Naive thymus-derived CD4-positive, alpha-beta T cell (primary cell): Measurements from ENCODE around the gene ELAC2. TPM values are rescaled to one million over a fixed set of nuclear protein-coding genes. Genes with fewer than 3 reads are reported as not detected.

Source experiments
- ATAC-seq: fragments of 150-1000 bp; cut with Tn5 transposase; 2 replicates; pipeline ENCODE4 v1.10.0; 2021; ENCODE audit warnings: mild to moderate bottlenecking, moderate library complexity
- CTCF ChIA-PET: fragments of 350-600 bp; sonication (Branson Sonifier 250); formaldehyde crosslinking; loops from one replicate; lab custom pipeline; 2021; ENCODE audit warnings: antibody characterized with exemption; lab: Charles Lee
- POLR2A ChIA-PET: fragments of 350-600 bp; sonication (Branson Sonifier 250); formaldehyde crosslinking; loops from one replicate; lab custom pipeline; 2021; ENCODE audit warnings: antibody characterized with exemption, inconsistent platforms; lab: Charles Lee
- DNase-seq, 9 donors: peaks; one replicate each; pipeline versions ENCODE4 v3.0.0 to v3.0.0-alpha.2; 2020 to 2022; ENCODE audit warnings: mixed read lengths in 1 of 9
- H3K27ac ChIP-seq: one replicate; pipeline ENCODE4 v1.7.0; 2013; ENCODE audit warnings: mild to moderate bottlenecking, low read depth, low read length, moderate library complexity
- H3K27me3 ChIP-seq, 2 donors: one replicate each; pipeline ENCODE4 v1.7.0; 2013; ENCODE audit warnings: low read length in 2 of 2, mild to moderate bottlenecking in 2 of 2, moderate library complexity in 2 of 2; ENCODE audit not compliant: control insufficient read depth in 2 of 2, insufficient read depth in 2 of 2
- H3K36me3 ChIP-seq, 3 experiments: 1 replicate in 2 of 3; 2 replicates in 1 of 3; pipeline ENCODE4 v1.7.0; 2013; ENCODE audit warnings: low read length in 3 of 3, mild to moderate bottlenecking in 3 of 3, moderate library complexity in 1 of 3; ENCODE audit not compliant: insufficient read depth in 3 of 3, control insufficient read depth in 2 of 3
- H3K4me1 ChIP-seq, 2 donors: one replicate each; pipeline ENCODE4 v1.7.0; 2013; ENCODE audit warnings: low read length in 2 of 2, mild to moderate bottlenecking in 2 of 2, moderate library complexity in 1 of 2; ENCODE audit not compliant: control insufficient read depth in 2 of 2, insufficient read depth in 2 of 2
- H3K4me3 ChIP-seq: 2 replicates; pipeline ENCODE4 v1.7.0; 2013; ENCODE audit warnings: mild to moderate bottlenecking, low read length
- H3K9me3 ChIP-seq, 3 experiments: 1 replicate in 2 of 3; 2 replicates in 1 of 3; pipeline ENCODE4 v1.7.0; 2013; ENCODE audit warnings: low read length in 3 of 3; ENCODE audit not compliant: control insufficient read depth in 2 of 3
- H3K27ac Mint-ChIP-seq, 9 donors: one replicate each; pipeline ENCODE4 v1.8.0; 2020 to 2022; ENCODE audit warnings: mixed read lengths in 9 of 9, mild to moderate bottlenecking in 8 of 9, moderate library complexity in 5 of 9, inconsistent platforms in 2 of 9
- H3K27me3 Mint-ChIP-seq, 5 donors: one replicate each; pipeline ENCODE4 v1.8.0; 2021 to 2022; ENCODE audit warnings: mixed read lengths in 5 of 5, mild to moderate bottlenecking in 1 of 5
- H3K36me3 Mint-ChIP-seq, 5 donors: one replicate each; pipeline ENCODE4 v1.8.0; 2020 to 2022; ENCODE audit warnings: mixed read lengths in 5 of 5, mild to moderate bottlenecking in 3 of 5, inconsistent platforms in 1 of 5
- H3K4me1 Mint-ChIP-seq, 7 donors: one replicate each; pipeline ENCODE4 v1.8.0; 2020 to 2022; ENCODE audit warnings: mixed read lengths in 7 of 7, mild to moderate bottlenecking in 3 of 7, inconsistent platforms in 1 of 7
- H3K4me3 Mint-ChIP-seq, 10 donors: one replicate each; pipeline ENCODE4 v1.8.0; 2020 to 2022; ENCODE audit warnings: mild to moderate bottlenecking in 10 of 10, mixed read lengths in 10 of 10, moderate library complexity in 6 of 10, inconsistent platforms in 2 of 10
- H3K9me3 Mint-ChIP-seq, 11 donors: one replicate each; pipeline ENCODE4 v1.8.0; 2020 to 2022; ENCODE audit warnings: mixed read lengths in 11 of 11, mild to moderate bottlenecking in 4 of 11, inconsistent platforms in 1 of 11, moderate library complexity in 1 of 11
- intact Hi-C, 2 donors: fragments of 100-400 bp; cut with micrococcal nuclease; formaldehyde crosslinking; loops; one replicate each; pipeline ENCODE4 v1.15.1; 2023
- polyA plus RNA-seq, 2 donors: library from polyadenylated mRNA; unstranded; fragments of 300-500 nt; fragmentation: Illumina TruSeq; gene quantifications; one replicate each; pipeline ENCODE4 v1.2.3, GENCODE V29; 2021
- total RNA-seq, 6 experiments: library from RNA in 5 of 6; stranded (reverse) in 5 of 6; gene quantifications; 1 replicate in 5 of 6; 2 replicates in 1 of 6; pipeline ENCODE4 v1.2.3 and lab custom pipeline; 2021 to 2026

The ELAC2 gene
- total and polyA plus RNA-seq, 7 experiments from 2014 or later: 43.4 to 79.3 (median 75.3) TPM

DNA sequence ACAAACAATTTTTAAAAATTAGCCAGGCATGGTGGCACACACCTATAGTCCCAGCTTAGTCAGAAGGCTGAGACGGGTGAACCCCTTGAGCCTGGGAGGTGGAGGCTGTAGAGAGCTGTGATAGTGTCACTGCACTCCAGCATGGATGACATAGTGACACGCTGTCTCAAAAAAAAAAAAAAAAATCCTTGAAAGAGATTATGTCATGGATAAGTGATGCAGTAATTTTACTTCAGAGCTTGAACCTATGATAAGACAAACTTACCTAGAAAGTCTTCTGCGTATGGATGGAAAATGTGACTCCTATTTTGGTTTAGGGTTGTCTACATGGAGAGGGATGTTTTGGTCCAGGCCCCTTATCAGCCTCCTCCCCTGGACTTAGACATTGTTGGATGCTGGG, 51.8 kb downstream of the ELAC2 start:
- Histone ChIP-seq H3K9me3 (no peaks in the 10 kb centered on the region), H3K4me1 (no peaks in the 10 kb centered on the region), H3K36me3 (no peaks in the 10 kb centered on the region), H3K27me3 (no peaks in the 10 kb centered on the region), H3K27ac (no peak overlapping the region), H3K4me3 (no peak overlapping the region)
- intact Hi-C loops: no loop called here
- Mint-ChIP-seq H3K36me3 (no peaks in the 10 kb centered on the region), H3K9me3 (peaks cover 0 to 1% (median 0%) of the 10 kb centered on the region in 11 donors), H3K4me3 (no peak overlapping the region), H3K4me1 (peaks cover 0 to 2% (median 0%) of the 10 kb centered on the region in 7 donors), H3K27ac (no peak overlapping the region), H3K27me3 (peaks cover 3 to 17% (median 13%) of the 10 kb centered on the region in 5 donors)
- ChIA-PET POLR2A (no interaction called here), CTCF (interaction anchor here (0.7 kb wide), 1 partner anchor 1192 kb away, joined by 5 read pairs; no protein-coding TSS in a partner anchor)
- no peak for ATAC-seq
- no peak for DNase-seq

- intact Hi-C loops: no loop called here
- peaks cover 0 to 2% (median 0%) of the 10 kb centered on the region in 7 donors for H3K4me1 Mint-ChIP-seq
- no peaks in the 10 kb centered on the region for H3K36me3 ChIP-seq
- H3K36me3 Mint-ChIP-seq: no peaks in the 10 kb centered on the region
- no peak overlapping the region for H3K27ac Mint-ChIP-seq
- DNase-seq (no peak), ATAC-seq (no peak)
- peaks cover 0 to 16% (median 7%) of the 10 kb centered on the region in 5 donors for H3K27me3 Mint-ChIP-seq
- H3K27ac ChIP-seq: no peak overlapping the region
- H3K27me3 ChIP-seq: no peaks in the 10 kb centered on the region
- POLR2A ChIA-PET: no interaction called here
- H3K9me3 ChIP-seq: no peaks in the 10 kb centered on the region
- H3K9me3 Mint-ChIP-seq: peaks cover 0 to 1% (median 0%) of the 10 kb centered on the region in 11 donors
- no peak overlapping the region for H3K4me3 Mint-ChIP-seq
- no peak overlapping the region for H3K4me3 ChIP-seq
- H3K4me1 ChIP-seq: no peaks in the 10 kb centered on the region
- CTCF ChIA-PET: no interaction called here
Measured at GRCh38 chr17:12964840-12965239, 53.0 kb downstream of the ELAC2 start.

DNA sequence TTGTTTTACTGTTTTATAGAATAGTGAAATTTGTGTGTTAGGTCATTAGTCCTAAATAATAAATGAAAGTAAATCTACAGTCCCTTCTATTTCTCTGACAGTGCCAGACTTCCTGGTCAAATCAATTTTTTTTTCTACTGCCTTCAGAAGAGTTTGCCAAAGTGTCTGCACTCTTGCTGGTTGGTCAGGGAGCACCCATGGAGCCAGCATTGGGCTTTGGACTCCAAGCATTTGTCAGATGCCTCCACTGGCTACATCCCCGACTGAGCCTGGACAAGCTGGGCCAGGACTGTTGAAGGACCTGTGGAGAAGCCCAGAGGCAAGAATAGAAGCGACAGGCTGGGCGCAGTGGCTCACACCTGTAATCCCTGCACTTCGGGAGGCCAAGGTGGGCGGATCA, 53.7 kb downstream of the ELAC2 start:
- H3K36me3 ChIP-seq: no peaks in the 10 kb centered on the region
- no peaks in the 10 kb centered on the region for H3K9me3 ChIP-seq
- no peaks in the 10 kb centered on the region for H3K4me1 ChIP-seq
- no peak overlapping the region for H3K4me3 ChIP-seq
- CTCF ChIA-PET: no interaction called here
- H3K27ac Mint-ChIP-seq: no peak overlapping the region
- peaks cover 0 to 4% (median 0%) of the 10 kb centered on the region in 11 donors for H3K9me3 Mint-ChIP-seq
- H3K27ac ChIP-seq: no peak overlapping the region
- DNase-seq: no peak
- peaks cover 0 to 11% (median 7%) of the 10 kb centered on the region in 5 donors for H3K27me3 Mint-ChIP-seq
- no peaks in the 10 kb centered on the region for H3K27me3 ChIP-seq
- peaks cover 0 to 2% (median 0%) of the 10 kb centered on the region in 7 donors for H3K4me1 Mint-ChIP-seq
- ATAC-seq: no peak
- no peak overlapping the region for H3K4me3 Mint-ChIP-seq
- no peaks in the 10 kb centered on the region for H3K36me3 Mint-ChIP-seq
- POLR2A ChIA-PET: no interaction called here
- intact Hi-C loops: no loop called here

GRCh38 chr17:12963505-12963904, 54.3 kb downstream of the ELAC2 start:
- ChIA-PET POLR2A (no interaction called here), CTCF (no interaction called here)
- Histone ChIP-seq H3K4me3 (no peak overlapping the region), H3K4me1 (no peaks in the 10 kb centered on the region), H3K27me3 (no peaks in the 10 kb centered on the region), H3K27ac (no peak overlapping the region), H3K36me3 (no peaks in the 10 kb centered on the region), H3K9me3 (no peaks in the 10 kb centered on the region)
- Mint-ChIP-seq H3K36me3 (no peaks in the 10 kb centered on the region), H3K9me3 (peaks cover 0 to 5% (median 0%) of the 10 kb centered on the region in 11 donors), H3K27ac (no peak overlapping the region), H3K27me3 (peaks cover 0 to 7% (median 5%) of the 10 kb centered on the region in 5 donors), H3K4me1 (peaks cover 0 to 2% (median 0%) of the 10 kb centered on the region in 7 donors), H3K4me3 (no peak overlapping the region)
- ATAC-seq: no peak
- intact Hi-C loops: no loop called here
- DNase-seq: no peak

GRCh38 chr17:12961655-12962054, 56.2 kb downstream of the ELAC2 start:
- DNase-seq: no peak
- intact Hi-C loops: no loop called here
- H3K36me3 Mint-ChIP-seq: peaks cover 0 to 4% (median 0%) of the 10 kb centered on the region in 5 donors
- POLR2A ChIA-PET: no interaction called here
- ATAC-seq: no peak
- Histone ChIP-seq H3K27me3 (no peaks in the 10 kb centered on the region), H3K4me3 (no peak overlapping the region), H3K4me1 (no peaks in the 10 kb centered on the region), H3K27ac (no peak overlapping the region), H3K36me3 (no peaks in the 10 kb centered on the region), H3K9me3 (no peaks in the 10 kb centered on the region)
- no peak overlapping the region for H3K4me3 Mint-ChIP-seq
- no peaks in the 10 kb centered on the region for H3K4me1 Mint-ChIP-seq
- peaks cover 0 to 12% (median 3%) of the 10 kb centered on the region in 11 donors for H3K9me3 Mint-ChIP-seq
- CTCF ChIA-PET: no interaction called here
- no peaks in the 10 kb centered on the region for H3K27me3 Mint-ChIP-seq
- no peak overlapping the region for H3K27ac Mint-ChIP-seq

DNA sequence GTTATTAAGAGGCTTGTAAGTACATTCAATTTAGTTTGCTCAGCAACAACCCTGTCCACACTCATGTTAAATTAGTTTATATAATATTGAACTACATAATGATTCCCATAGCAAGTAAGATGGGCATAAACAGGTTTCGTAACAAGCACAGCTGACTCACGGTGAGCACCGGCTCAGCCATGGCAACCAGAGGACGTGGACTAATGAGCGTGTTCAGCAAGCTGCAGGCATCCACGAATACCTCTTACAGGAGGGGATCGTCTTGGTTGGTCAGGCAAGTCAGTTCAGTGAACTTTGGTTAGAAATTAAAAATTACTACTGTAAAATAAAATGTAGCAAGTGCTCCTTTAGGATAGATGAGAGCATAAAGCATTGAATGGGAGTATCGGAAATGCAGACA, 58.4 kb downstream of the ELAC2 start:
- ATAC-seq: no peak
- H3K9me3 Mint-ChIP-seq: peaks cover 0 to 24% (median 4%) of the 10 kb centered on the region in 11 donors
- H3K27ac Mint-ChIP-seq: no peak overlapping the region
- H3K27me3 ChIP-seq: no peaks in the 10 kb centered on the region
- intact Hi-C loops: no loop called here
- peaks cover 0 to 4% (median 0%) of the 10 kb centered on the region in 5 donors for H3K36me3 Mint-ChIP-seq
- H3K27ac ChIP-seq: no peak overlapping the region
- no peaks in the 10 kb centered on the region for H3K4me1 ChIP-seq
- no peaks in the 10 kb centered on the region for H3K9me3 ChIP-seq
- POLR2A ChIA-PET: no interaction called here
- no peaks in the 10 kb centered on the region for H3K4me1 Mint-ChIP-seq
- H3K4me3 Mint-ChIP-seq: no peak overlapping the region
- DNase-seq: no peak
- H3K36me3 ChIP-seq: no peaks in the 10 kb centered on the region
- H3K4me3 ChIP-seq: no peak overlapping the region
- CTCF ChIA-PET: no interaction called here
- H3K27me3 Mint-ChIP-seq: peaks cover 0 to 5% (median 0%) of the 10 kb centered on the region in 5 donors

DNA sequence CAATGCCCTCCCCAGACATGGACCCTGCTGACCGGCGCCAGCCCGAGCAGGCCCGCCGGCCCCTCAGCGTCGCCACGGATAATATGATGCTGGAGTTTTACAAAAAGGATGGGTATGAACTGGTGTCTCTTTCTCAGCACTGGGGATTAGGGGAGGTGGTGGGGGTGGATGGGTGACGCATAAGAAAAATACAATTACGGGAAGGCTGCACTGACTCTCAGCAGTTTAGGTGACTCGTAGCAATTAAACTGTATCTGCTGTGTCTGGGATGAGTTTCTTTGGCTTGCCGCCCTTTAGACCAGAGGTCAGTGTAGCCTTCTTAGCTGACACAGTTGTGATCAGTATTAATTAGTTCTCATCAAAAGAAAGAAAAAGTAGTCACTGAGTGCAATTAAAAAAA, 59.0 kb downstream of the ELAC2 start:
- Histone ChIP-seq H3K27ac (no peak overlapping the region), H3K4me3 (no peak overlapping the region), H3K9me3 (no peaks in the 10 kb centered on the region), H3K36me3 (no peaks in the 10 kb centered on the region), H3K27me3 (no peaks in the 10 kb centered on the region), H3K4me1 (no peaks in the 10 kb centered on the region)
- peaks cover 0 to 5% (median 0%) of the 10 kb centered on the region in 5 donors for H3K27me3 Mint-ChIP-seq
- no peak for DNase-seq
- intact Hi-C loops: no loop called here
- no peak for ATAC-seq
- no peak overlapping the region for H3K4me3 Mint-ChIP-seq
- CTCF ChIA-PET: no interaction called here
- POLR2A ChIA-PET: no interaction called here
- peaks cover 0 to 24% (median 4%) of the 10 kb centered on the region in 11 donors for H3K9me3 Mint-ChIP-seq
- H3K4me1 Mint-ChIP-seq: no peaks in the 10 kb centered on the region
- no peak overlapping the region for H3K27ac Mint-ChIP-seq
- H3K36me3 Mint-ChIP-seq: peaks cover 0 to 4% (median 0%) of the 10 kb centered on the region in 5 donors
